Kidney (tissue), 14 donors: ENCODE measurements around the gene GXYLT2. TPM values are rescaled to one million over a fixed set of nuclear protein-coding genes. Genes with fewer than 3 reads are reported as not detected.

ENCODE experiments used
- DNase-seq, 5 donors: peaks; one replicate each; pipeline ENCODE4 v3.0.0-alpha.2; 2013 to 2020
- FAIRE-seq: peaks from 2 replicates; lab custom pipeline; 2012; peaks lifted over from hg19 to GRCh38; lab: Jason Lieb, UNC
- H3K27ac ChIP-seq, 2 donors: one replicate each; pipeline ENCODE4 v1.7.0; 2013; ENCODE audit warnings: low read depth in 2 of 2, low read length in 2 of 2, inconsistent platforms in 1 of 2
- H3K27me3 ChIP-seq: one replicate; pipeline ENCODE4 v1.7.1; 2013; ENCODE audit warnings: low read length, inconsistent platforms; ENCODE audit not compliant: control insufficient read depth, insufficient read depth
- H3K36me3 ChIP-seq, 3 donors: one replicate each; pipeline versions ENCODE4 v1.7.0 to v1.7.1; 2013; ENCODE audit warnings: low read length in 3 of 3, control low read depth in 1 of 3, inconsistent platforms in 1 of 3; ENCODE audit not compliant: insufficient read depth in 3 of 3, control insufficient read depth in 2 of 3
- H3K4me1 ChIP-seq, 3 donors: one replicate each; pipeline versions ENCODE4 v1.7.0 to v1.7.1; 2013; ENCODE audit warnings: low read length in 3 of 3, inconsistent platforms in 1 of 3, low read depth in 1 of 3; ENCODE audit not compliant: control insufficient read depth in 2 of 3, insufficient read depth in 2 of 3
- H3K4me3 ChIP-seq, 3 donors: one replicate each; pipeline versions ENCODE4 v1.7.0 to v1.8.1; 2013; ENCODE audit warnings: low read length in 3 of 3, control low read depth in 1 of 3, inconsistent platforms in 1 of 3
- H3K9ac ChIP-seq, 3 donors: one replicate each; pipeline versions ENCODE4 v1.7.0 to v1.7.1; 2013; ENCODE audit warnings: low read length in 3 of 3, control low read depth in 1 of 3, inconsistent platforms in 1 of 3
- H3K9me3 ChIP-seq, 3 donors: one replicate each; pipeline versions ENCODE4 v1.7.0 to v1.7.1; 2013; ENCODE audit warnings: low read length in 3 of 3, control low read depth in 1 of 3, inconsistent platforms in 1 of 3; ENCODE audit not compliant: control insufficient read depth in 2 of 3, insufficient read depth in 1 of 3
- CTCF ChIP-seq: IDR thresholded peaks from 3 replicates; pipeline ENCODE4 v1.5.1; 2012; ENCODE audit warnings: mild to moderate bottlenecking, moderate library complexity, borderline replicate concordance; ENCODE audit not compliant: insufficient read depth; ENCODE audit errors: extremely low read depth
- intact Hi-C: fragments of 100-400 bp; cut with DNase I; formaldehyde crosslinking; loops from one replicate; pipeline ENCODE4 v1.11.1; 2022
- polyA plus RNA-seq: library from polyadenylated mRNA; stranded (reverse); fragments of 350-450 nt; fragmentation: Illumina TruSeq; extraction: RNeasy Lipid Tissue Mini Kit (QIAGEN cat#74804); gene quantifications from one replicate; pipeline ENCODE4 v1.2.3, GENCODE V29; 2014; ENCODE audit warnings: low read depth, low replicate concordance; ENCODE audit not compliant: insufficient read depth
- total RNA-seq: library from RNA; stranded (reverse); fragmentation: NEBNext Ultra II Directional; extraction: Animal tissue kit (Norgen Biotek cat#: 25700); gene quantifications from one replicate; pipeline ENCODE4 v1.2.1, GENCODE V29; 2021
- donor health status: control.
- donor health status: control.
- donor health status: control.
- donor health status: control.
- donor health status: control.
- donor health status: DM: yes; HTN: yes; CAD: no.
- donor health status: Normal renal cell carcinoma (clear cell type).

GXYLT2 gene
- total and polyA plus RNA-seq, 2 donors from 2014 or later: 0.39 to 3.8 TPM

DNA sequence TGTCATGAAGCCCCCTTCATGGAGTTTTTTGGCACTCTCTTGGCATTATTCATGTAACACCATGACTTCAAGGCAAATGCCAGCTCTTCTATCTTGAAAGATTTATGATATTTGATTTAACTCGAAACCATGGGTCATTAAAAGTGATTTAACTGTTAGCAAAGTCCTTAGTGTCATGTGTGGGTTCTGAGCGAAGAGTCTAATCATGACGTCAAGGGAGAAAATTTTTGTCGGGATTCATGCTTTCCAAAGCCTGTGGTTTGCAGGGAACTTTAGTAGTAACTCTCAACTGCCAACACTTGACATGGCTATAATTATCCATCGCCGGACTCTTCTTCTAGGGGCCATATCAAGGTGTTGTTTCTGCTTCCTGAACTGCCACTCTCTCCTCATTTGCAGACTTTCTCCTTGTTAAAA is 11.5 kb downstream of the GXYLT2 start:
- Histone ChIP-seq H3K9me3 (no peaks in the 10 kb centered on the region), H3K27ac (no peak overlapping the region), H3K27me3 (no peaks in the 10 kb centered on the region), H3K4me1 (no peaks in the 10 kb centered on the region), H3K4me3 (no peak overlapping the region), H3K36me3 (no peaks in the 10 kb centered on the region), H3K9ac (no peak overlapping the region)
- intact Hi-C loops: no loop called here
- no peak for TF ChIP-seq CTCF
- peak in 2 of 5 donors; percentile 73 to 84 for DNase-seq
- no peak for FAIRE-seq

DNA sequence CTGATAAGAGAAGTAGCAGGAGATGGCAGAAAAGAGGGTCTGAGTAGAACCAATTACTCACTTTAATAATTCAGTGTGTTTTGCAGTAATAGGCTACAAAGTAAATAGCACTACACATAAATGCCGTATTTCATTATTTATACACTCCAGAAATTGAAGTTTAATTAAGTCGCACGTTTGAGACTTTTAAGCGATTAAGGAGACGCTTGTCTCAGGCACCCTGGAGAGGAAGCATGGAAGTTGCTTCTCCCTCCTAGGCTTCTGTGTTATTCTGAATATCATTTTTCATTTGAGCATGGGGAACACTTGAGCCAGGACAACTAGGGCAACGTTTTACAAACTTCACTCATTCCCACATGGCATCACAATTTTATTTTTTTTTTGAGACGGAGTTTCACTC is 12.2 kb downstream of the GXYLT2 start:
- no peak for DNase-seq
- Histone ChIP-seq H3K9ac (no peak overlapping the region), H3K4me3 (no peak overlapping the region), H3K27ac (no peak overlapping the region), H3K9me3 (no peaks in the 10 kb centered on the region), H3K36me3 (no peaks in the 10 kb centered on the region), H3K27me3 (no peaks in the 10 kb centered on the region), H3K4me1 (no peaks in the 10 kb centered on the region)
- no peak for TF ChIP-seq CTCF
- no peak for FAIRE-seq
- intact Hi-C loops: no loop called here

- no peak for DNase-seq
- Histone ChIP-seq H3K9ac (no peak overlapping the region), H3K9me3 (no peaks in the 10 kb centered on the region), H3K27me3 (no peaks in the 10 kb centered on the region), H3K27ac (no peak overlapping the region), H3K4me1 (no peaks in the 10 kb centered on the region), H3K4me3 (no peak overlapping the region), H3K36me3 (no peaks in the 10 kb centered on the region)
- TF ChIP-seq CTCF: no peak
- intact Hi-C loops: no loop called here
- no peak for FAIRE-seq
Measured at GRCh38 chr3:72901840-72902239, 14.0 kb downstream of the GXYLT2 start.

- FAIRE-seq (no peak), DNase-seq (no peak)
- Histone ChIP-seq H3K27ac (no peak overlapping the region), H3K27me3 (no peaks in the 10 kb centered on the region), H3K9ac (no peak overlapping the region), H3K4me3 (no peak overlapping the region), H3K4me1 (no peaks in the 10 kb centered on the region), H3K9me3 (no peaks in the 10 kb centered on the region), H3K36me3 (no peaks in the 10 kb centered on the region)
- intact Hi-C loops: no loop called here
- TF ChIP-seq CTCF: no peak
Measured at GRCh38 chr3:72903004-72903403, 15.2 kb downstream of the GXYLT2 start.
